ENCODE results near the gene PEX12.
"Not testable (repeated sequence)": the region's sequence is repeated elsewhere in the genome, so short reads cannot be mapped to it uniquely, and the experiment has no call there.

The PEX12 gene

DNA sequence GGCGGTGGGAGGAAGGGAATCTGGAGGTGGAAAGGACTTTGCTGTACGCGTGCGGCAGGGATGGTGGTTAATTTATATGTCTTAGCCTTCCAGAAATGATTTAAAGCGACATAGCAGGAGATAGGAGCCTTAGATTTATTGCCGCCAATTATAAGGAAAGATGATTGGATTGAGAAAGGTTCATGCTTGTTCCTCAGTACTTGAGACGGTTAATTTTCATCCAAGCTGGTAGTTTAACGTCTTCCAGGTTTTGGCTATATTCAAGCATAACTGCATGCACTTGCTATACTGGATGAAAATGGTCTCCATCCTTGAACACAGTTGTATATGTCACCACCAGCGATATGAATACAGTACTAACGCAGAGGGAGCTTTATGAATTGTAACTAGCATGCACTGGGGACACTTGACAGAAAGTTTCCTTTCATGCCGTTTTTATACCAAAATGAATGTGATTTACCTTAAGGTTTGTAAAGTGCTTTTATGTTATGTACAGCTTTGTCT is 610 bp upstream of the PEX12 start:
- DNase-seq (ENCODE audit: low spot score) = no peak

GRCh38 chr17:35577830-35578196 is 558 bp downstream of the PEX12 start:
- DNase-seq (ENCODE audit: low spot score) = no peak

DNA sequence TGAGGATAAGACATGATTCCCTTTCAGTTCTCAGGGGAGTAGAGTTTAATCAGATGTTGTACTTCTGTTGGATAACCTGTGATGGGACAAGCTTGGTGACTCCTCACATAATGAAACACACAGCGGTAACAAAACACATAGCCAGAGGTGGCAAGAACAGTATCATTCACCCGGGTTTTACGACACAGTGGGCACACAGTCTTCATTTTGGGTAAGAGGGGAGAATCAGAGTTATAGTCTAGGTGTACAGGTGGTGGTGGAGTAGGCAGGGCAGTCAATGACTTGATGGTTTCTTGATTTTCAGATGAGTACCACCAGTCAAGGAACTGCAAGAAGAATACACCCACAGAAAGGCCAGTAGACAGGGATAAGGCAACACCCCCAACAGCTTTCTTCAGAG is 2.6 kb downstream of the PEX12 start:
- DNase-seq (ENCODE audit: low spot score) = no peak

DNA sequence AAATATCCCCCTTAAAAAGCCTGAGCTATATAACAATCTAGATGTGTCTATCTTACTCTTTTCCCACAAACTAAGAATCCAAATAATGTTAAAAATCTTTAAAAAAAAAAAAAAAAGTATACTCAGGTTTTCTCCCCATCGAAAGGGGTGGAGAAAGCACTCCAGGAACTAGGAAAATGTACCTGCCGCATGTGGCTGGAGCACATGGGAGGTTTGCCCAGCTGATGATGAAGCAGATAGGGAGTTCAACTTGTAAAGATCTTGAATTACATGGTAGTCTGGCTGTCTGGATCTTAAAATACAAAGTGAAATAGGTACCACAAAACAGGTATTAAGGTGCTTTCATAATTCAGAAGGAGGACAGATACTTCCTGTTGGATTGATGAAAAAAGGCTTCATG is 9.0 kb downstream of the PEX12 start:
- DNase-seq (ENCODE audit: low spot score) = no peak

DNA sequence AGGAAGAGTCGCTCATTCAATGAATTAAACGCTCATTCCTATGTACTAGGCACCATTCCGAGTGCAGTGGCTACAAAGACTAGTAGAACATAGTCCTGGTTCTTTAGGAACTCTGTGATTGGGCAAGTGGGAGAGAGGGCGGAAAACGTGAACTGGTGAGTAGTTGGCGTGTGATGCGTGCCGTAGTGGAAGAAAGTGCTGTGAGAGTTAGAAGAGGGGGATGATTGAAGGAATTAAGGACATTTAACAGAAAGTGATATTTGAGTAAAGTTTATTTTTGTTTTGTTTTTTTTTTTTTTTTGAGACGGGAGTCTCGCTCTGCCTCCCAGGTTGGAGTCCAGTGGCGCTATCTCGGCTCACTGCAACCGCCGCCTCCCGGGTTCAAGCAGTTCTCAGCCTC is 9.8 kb downstream of the PEX12 start:
- DNase-seq (ENCODE audit: low spot score) = no peak

- no peak for DNase-seq (ENCODE audit: low spot score)
Observed at GRCh38 chr17:35566968-35567367, 11.4 kb downstream of the PEX12 start.

DNA sequence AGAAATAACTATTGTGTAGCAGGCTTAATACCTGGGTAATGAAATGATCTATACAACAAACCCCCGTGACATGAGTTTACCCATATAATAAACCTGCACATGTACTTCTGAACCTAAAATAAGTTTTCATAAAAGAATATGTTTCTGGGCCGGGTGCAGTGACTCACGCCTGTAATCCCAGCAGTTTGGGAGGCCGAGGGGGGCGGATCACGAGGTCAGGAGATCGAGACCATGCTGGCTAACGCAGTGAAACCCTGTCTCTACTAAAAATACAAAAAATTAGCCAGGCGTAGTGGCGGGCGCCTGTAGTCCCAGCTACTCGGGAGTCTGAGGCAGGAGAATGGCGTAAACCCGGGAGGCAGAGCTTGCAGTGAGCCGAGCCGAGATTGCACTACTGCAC is 15.2 kb downstream of the PEX12 start:
- not testable (repeated sequence) for DNase-seq (ENCODE audit: low spot score)

GRCh38 chr17:35560703-35561102 is 17.7 kb downstream of the PEX12 start, which contains the start of gene SLFN14:
Gene SLFN14, minus strand, starts transcription at chr17:35560819. Its CDS starts 2,757 bp downstream, at chr17:35558062.
- no peak for DNase-seq (ENCODE audit: low spot score)

DNA sequence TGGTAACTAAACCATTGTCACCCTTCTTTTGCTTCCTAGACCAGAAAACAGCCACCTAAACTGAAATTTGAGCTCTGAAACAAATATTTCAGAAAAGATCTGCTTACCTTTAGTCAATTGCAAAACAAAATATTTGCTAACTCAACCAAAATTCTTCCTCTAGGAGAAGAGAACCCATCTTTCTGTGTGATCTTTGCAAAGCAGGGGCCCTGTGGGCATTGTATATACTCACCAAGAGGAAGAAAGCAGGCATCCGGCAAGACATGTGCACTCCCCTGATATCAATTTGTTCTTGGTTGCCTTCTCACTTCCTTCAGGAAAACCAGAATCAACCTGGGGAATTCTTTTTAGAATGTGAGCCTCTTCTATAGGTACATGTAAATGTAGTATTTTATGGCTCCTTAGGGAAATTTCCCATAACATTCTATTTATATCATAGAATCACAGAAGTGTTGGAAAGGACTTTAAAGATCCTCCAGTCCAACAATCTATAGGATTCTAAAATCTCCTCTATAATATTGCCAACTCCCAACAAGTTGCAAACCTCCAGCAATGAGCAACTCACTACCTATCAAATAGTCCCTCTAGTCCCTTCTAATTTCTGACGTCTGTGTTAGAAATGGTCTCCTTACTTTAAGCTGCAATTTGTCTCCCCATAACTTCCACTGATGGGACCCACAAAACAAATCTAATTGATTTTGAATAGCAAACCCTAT is 18.7 kb downstream of the PEX12 start:
- DNase-seq (ENCODE audit: low spot score) = no peak

GRCh38 chr17:35557353-35557752 is 21.0 kb downstream of the PEX12 start:
- no peak for DNase-seq (ENCODE audit: low spot score)

DNA sequence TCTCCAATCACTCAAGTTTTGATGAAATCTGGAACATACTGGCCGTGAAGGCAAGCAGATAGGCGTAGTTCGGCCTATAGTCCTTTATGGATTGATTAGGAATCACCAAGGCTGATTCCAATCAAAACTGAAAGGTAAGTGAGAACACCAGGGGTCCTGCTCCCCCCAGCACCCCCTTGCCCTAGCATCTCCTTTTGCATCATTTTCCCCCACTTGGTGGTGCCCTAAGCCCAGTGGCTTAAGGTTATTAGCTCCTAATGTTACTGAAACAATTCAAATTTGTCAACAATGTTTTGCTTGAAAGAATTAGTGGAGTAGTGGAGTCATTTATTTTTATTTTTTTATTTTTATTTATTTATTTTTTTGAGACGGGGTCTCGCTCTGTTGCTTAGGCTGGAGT is 22.7 kb downstream of the PEX12 start:
- DNase-seq (ENCODE audit: low spot score) = no peak

DNA sequence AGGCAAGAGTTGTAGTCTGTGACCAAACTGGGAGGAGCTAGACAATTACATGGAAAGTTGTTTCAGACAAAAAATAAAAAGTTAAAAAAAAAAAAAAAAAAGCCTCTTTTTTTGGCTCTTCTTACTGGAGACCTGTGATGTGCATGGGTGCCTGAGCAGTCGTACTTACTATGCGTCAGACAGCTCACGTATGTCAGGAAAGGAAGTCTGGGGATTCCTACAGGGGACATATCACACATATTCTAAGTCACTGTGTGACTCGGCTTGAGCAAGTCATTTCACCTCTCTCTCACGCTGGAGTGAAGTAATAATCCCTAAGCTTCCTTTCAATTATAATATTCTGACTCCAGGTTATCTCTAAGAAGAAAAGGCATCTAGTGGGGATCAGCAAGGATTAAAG is 23.7 kb downstream of the PEX12 start:
- no peak for DNase-seq (ENCODE audit: low spot score)

DNA sequence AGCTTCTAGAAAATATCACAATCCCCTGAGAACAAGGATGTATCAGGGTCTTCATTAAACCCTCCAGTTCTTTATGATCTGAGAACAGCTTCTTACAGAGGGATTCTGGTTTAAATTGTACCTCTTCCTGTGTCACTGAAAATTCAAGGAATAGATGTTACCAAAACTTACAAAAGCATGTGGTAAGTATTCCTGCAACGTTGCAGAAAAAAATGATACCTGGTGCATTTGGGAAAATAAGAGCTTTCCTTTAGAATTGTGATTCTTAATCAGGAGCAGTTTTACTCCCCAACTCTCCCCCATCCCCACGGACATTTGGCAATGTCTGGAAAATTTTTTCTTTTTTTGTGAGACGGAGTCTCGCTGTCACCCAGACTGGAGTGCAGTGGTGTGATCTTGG is 25.1 kb downstream of the PEX12 start:
- DNase-seq (ENCODE audit: low spot score) = no peak

- DNase-seq (ENCODE audit: low spot score) = no peak
Observed at GRCh38 chr17:35548978-35549377, 29.4 kb downstream of the PEX12 start.

DNA sequence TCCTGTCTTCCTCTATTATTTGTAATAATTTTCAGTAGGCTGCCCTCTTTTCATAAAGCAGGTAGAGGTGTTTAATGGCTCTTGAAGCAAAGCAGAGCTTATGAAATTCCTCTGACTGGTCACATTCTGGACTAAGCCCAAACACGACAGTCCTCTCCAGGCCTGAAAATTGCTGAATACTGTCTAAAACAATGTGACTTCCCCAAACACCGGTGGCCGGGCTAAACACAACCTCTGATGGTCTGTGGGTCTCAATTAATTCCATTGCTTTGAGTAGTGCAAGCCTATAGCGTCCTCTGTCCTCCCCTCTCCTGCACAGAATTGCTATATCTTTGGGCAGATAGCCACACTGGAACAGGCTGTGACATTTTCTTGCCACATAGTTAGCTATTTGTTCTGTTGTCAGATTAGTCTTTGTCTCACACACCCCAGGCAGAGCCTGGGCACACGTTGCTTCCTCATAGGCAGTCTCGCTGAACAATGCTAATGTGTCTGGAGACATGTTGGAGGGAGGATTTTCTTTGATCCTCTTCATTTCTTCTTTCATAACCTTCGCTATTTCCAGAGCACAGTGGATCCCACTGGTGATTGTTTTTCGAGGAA is 30.1 kb downstream of the PEX12 start:
- DNase-seq (ENCODE audit: low spot score) = no peak

DNA sequence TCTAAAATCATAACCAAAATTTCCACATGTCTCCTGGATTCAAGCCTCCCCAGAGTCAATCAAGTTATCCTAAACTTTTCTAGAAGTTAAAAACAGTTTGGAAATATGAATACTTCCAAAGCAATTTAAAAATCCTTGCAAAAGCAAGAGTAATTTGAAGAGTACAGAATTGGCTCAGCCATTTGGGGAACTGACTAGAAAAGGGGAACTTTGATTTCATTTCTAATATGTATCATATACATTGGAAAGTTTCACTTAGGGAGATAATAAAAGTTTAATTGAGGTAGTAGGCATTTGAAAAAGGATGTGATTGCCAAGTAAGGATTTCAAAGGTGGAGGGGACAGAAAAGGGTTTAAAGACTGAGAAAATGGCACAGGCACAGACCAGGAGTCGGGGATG is 31.9 kb downstream of the PEX12 start:
- no peak for DNase-seq (ENCODE audit: low spot score)

DNA sequence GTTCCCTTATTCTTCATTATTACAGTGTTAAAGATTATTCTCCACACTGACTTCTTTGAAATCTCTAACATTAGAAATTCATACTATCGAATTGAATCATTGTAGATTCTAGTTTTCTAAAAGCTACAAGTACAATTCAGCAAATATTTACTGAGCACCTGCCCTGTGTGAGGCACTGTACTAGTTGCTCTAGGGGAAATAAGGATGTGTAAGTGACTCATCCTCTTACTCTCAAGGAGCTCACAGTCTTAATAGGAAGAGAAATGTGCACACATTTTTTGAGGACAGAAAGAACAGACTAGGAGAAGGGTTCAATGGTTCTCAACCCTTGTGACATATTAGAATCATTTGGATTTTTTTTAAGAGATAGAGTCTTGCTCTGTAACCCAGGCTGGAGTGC is 33.2 kb downstream of the PEX12 start:
- DNase-seq (ENCODE audit: low spot score) = no peak

GRCh38 chr17:35543856-35544255 is 34.5 kb downstream of the PEX12 start:
- DNase-seq (ENCODE audit: low spot score) = no peak

GRCh38 chr17:35542990-35543389 is 35.4 kb downstream of the PEX12 start:
- no peak for DNase-seq (ENCODE audit: low spot score)

GRCh38 chr17:35541434-35541833 is 36.9 kb downstream of the PEX12 start:
- DNase-seq (ENCODE audit: low spot score) = no peak

DNA sequence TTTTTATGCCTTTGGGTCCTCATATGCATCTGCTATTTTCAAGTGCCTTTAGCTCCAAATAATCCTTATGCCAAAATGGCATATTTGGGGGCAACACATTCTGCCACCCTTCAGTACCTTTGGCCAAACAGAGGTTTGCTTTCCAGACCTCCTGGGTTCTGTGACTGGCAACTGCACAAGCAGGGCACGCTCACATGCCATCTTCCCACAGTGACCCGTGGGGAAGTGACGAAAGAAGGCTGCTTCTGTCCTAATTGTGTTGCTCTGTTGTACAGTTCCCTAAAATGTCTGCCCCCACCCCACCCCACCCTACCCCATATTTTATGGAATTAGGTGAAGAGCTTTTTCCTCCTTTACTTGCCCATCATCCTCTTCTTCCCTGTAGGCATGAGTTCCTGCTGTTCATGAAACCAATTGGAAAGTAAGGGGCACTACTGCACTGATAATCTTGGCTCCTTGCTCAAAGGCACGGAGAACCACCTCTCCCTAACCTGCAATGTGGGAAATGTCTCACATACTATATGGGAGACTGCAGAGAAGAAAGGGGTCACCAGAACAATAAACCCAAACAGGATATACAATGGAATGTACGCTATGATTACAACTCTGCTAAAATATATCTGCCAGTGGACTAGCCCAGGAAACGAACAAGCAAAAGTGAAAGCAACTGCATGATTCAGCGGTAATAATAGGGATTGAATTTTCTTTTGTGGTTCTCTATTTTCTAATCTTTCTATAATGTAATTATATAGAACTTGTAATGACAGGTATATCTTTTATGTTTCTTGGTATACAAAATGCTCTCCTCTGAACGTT is 37.6 kb downstream of the PEX12 start:
- DNase-seq (ENCODE audit: low spot score) = no peak

- no peak for DNase-seq (ENCODE audit: low spot score)
Observed at GRCh38 chr17:35539659-35540026, 38.7 kb downstream of the PEX12 start.

GRCh38 chr17:35537601-35538141 is 40.7 kb downstream of the PEX12 start, which contains the start of gene SLFN12L:
Gene SLFN12L, minus strand, starts transcription at chr17:35537678. Its CDS starts 15,314 bp downstream, at chr17:35522364.
- DNase-seq (ENCODE audit: low spot score) = no peak
